ENCODE data around the gene CACNA1H.
A peak's percentile ranks its signal among the peaks of the same experiment; 100 is the strongest.
"Not testable (repeated sequence)": the region's sequence is repeated elsewhere in the genome, so short reads cannot be mapped to it uniquely, and the experiment has no call there.

Gene CACNA1H

GRCh38 chr16:1194665-1195392 is 41.9 kb downstream of the CACNA1H start:
- no peak for DNase-seq (ENCODE audit: low spot score in 2 of 2)
- no peaks in the 10 kb centered on the region for H3K4me1 Mint-ChIP-seq
- ATAC-seq, result no peak
- no peak overlapping the region for H3K4me3 Mint-ChIP-seq
- H3K27ac Mint-ChIP-seq, result no peak overlapping the region
- peaks cover 2% of the 10 kb centered on the region for H3K9me3 Mint-ChIP-seq
- no peaks in the 10 kb centered on the region for H3K36me3 Mint-ChIP-seq

- no peak for DNase-seq (ENCODE audit: low spot score in 2 of 2)
- H3K36me3 Mint-ChIP-seq, result no peaks in the 10 kb centered on the region
- H3K4me3 Mint-ChIP-seq, result no peak overlapping the region
- no peak for ATAC-seq
- H3K4me1 Mint-ChIP-seq, result no peaks in the 10 kb centered on the region
- H3K9me3 Mint-ChIP-seq, result peaks cover 4% of the 10 kb centered on the region
- no peak overlapping the region for H3K27ac Mint-ChIP-seq
These were observed 42.4 kb downstream of the CACNA1H start for GRCh38 chr16:1195393-1195666.

- Mint-ChIP-seq H3K36me3 (no peaks in the 10 kb centered on the region), H3K4me1 (no peaks in the 10 kb centered on the region), H3K27ac (peak overlapping the region; percentile 85), H3K4me3 (no peak overlapping the region), H3K9me3 (peaks cover 4% of the 10 kb centered on the region)
- DNase-seq (ENCODE audit: low spot score in 2 of 2) (no peak), ATAC-seq (no peak)
These were observed 43.6 kb downstream of the CACNA1H start for GRCh38 chr16:1196494-1196893.

- ATAC-seq, result no peak
- H3K4me3 Mint-ChIP-seq, result no peak overlapping the region
- H3K9me3 Mint-ChIP-seq, result peaks cover 4% of the 10 kb centered on the region
These were observed 44.4 kb downstream of the CACNA1H start for GRCh38 chr16:1197237-1197866.

GRCh38 chr16:1198194-1198593 is 45.3 kb downstream of the CACNA1H start:
- Mint-ChIP-seq H3K36me3 (no peaks in the 10 kb centered on the region), H3K27ac (no peak overlapping the region), H3K4me1 (no peaks in the 10 kb centered on the region), H3K4me3 (no peak overlapping the region), H3K9me3 (peaks cover 4% of the 10 kb centered on the region)
- DNase-seq (ENCODE audit: low spot score in 2 of 2), result no peak
- no peak for ATAC-seq

More at GRCh38 chr16:1197237-1197866, 44.4 kb downstream of the CACNA1H start:
- Mint-ChIP-seq H3K36me3 (no peaks in the 10 kb centered on the region), H3K4me1 (no peaks in the 10 kb centered on the region), H3K27ac (no peak overlapping the region)
- no peak for DNase-seq (ENCODE audit: low spot score in 2 of 2)

GRCh38 chr16:1198671-1199346 is 45.9 kb downstream of the CACNA1H start:
- not testable (repeated sequence) for H3K36me3 Mint-ChIP-seq; H3K9me3 Mint-ChIP-seq; H3K4me1 Mint-ChIP-seq; DNase-seq (ENCODE audit: low spot score in 2 of 2); H3K27ac Mint-ChIP-seq; ATAC-seq; H3K4me3 Mint-ChIP-seq

- Mint-ChIP-seq H3K36me3 (no peaks in the 10 kb centered on the region), H3K4me3 (no peak overlapping the region), H3K9me3 (peaks cover 4% of the 10 kb centered on the region), H3K4me1 (no peaks in the 10 kb centered on the region), H3K27ac (no peak overlapping the region)
- ATAC-seq (no peak), DNase-seq (ENCODE audit: low spot score in 2 of 2) (no peak)
These were observed 46.6 kb downstream of the CACNA1H start for GRCh38 chr16:1199347-1200013.

GRCh38 chr16:1200014-1200627 is 47.2 kb downstream of the CACNA1H start:
- DNase-seq (ENCODE audit: low spot score in 2 of 2), result no peak
- no peak for ATAC-seq
- Mint-ChIP-seq H3K9me3 (peaks cover 4% of the 10 kb centered on the region), H3K4me3 (no peak overlapping the region), H3K4me1 (no peaks in the 10 kb centered on the region), H3K27ac (no peak overlapping the region), H3K36me3 (no peaks in the 10 kb centered on the region)

GRCh38 chr16:1201444-1201843 is 48.5 kb downstream of the CACNA1H start:
- DNase-seq (ENCODE audit: low spot score in 2 of 2), result no peak
- Mint-ChIP-seq H3K4me3 (no peak overlapping the region), H3K4me1 (no peaks in the 10 kb centered on the region), H3K36me3 (no peaks in the 10 kb centered on the region), H3K27ac (no peak overlapping the region), H3K9me3 (peaks cover 4% of the 10 kb centered on the region)
- no peak for ATAC-seq

- no peak for DNase-seq (ENCODE audit: low spot score in 2 of 2)
- no peak overlapping the region for H3K27ac Mint-ChIP-seq
- H3K4me1 Mint-ChIP-seq, result no peaks in the 10 kb centered on the region
- no peak overlapping the region for H3K4me3 Mint-ChIP-seq
- ATAC-seq, result no peak
- H3K9me3 Mint-ChIP-seq, result peaks cover 4% of the 10 kb centered on the region
- no peaks in the 10 kb centered on the region for H3K36me3 Mint-ChIP-seq
These were observed 49.4 kb downstream of the CACNA1H start for GRCh38 chr16:1202274-1202673.

- DNase-seq (ENCODE audit: low spot score in 2 of 2), result no peak
- ATAC-seq, result no peak
- Mint-ChIP-seq H3K9me3 (peaks cover under 1% of the 10 kb centered on the region), H3K36me3 (no peaks in the 10 kb centered on the region), H3K4me3 (no peak overlapping the region), H3K4me1 (no peaks in the 10 kb centered on the region), H3K27ac (no peak overlapping the region)
These were observed 52.0 kb downstream of the CACNA1H start for GRCh38 chr16:1204933-1205332.

GRCh38 chr16:1206326-1206725 is 53.4 kb downstream of the CACNA1H start:
- Mint-ChIP-seq H3K9me3 (no peaks in the 10 kb centered on the region), H3K4me1 (no peaks in the 10 kb centered on the region), H3K4me3 (no peak overlapping the region), H3K27ac (no peak overlapping the region), H3K36me3 (no peaks in the 10 kb centered on the region)
- DNase-seq (ENCODE audit: low spot score in 2 of 2) (no peak), ATAC-seq (no peak)

- H3K9me3 Mint-ChIP-seq, result no peaks in the 10 kb centered on the region
- no peak for DNase-seq (ENCODE audit: low spot score in 2 of 2)
- no peak overlapping the region for H3K27ac Mint-ChIP-seq
- H3K4me1 Mint-ChIP-seq, result no peaks in the 10 kb centered on the region
- H3K4me3 Mint-ChIP-seq, result peak overlapping the region; percentile 53
- ATAC-seq, result no peak
- H3K36me3 Mint-ChIP-seq, result no peaks in the 10 kb centered on the region
These were observed 53.9 kb downstream of the CACNA1H start for GRCh38 chr16:1206786-1207185.

GRCh38 chr16:1208239-1208830 is 55.4 kb downstream of the CACNA1H start:
- H3K27ac Mint-ChIP-seq, result peak overlapping the region; percentile 83
- peak; percentile 63 for ATAC-seq
- DNase-seq (ENCODE audit: low spot score in 2 of 2), result no peak
- H3K9me3 Mint-ChIP-seq, result no peaks in the 10 kb centered on the region
- no peaks in the 10 kb centered on the region for H3K36me3 Mint-ChIP-seq
- H3K4me1 Mint-ChIP-seq, result no peaks in the 10 kb centered on the region
- peak overlapping the region; percentile 53 for H3K4me3 Mint-ChIP-seq

- ATAC-seq, result no peak
- Mint-ChIP-seq H3K4me1 (no peaks in the 10 kb centered on the region), H3K9me3 (no peaks in the 10 kb centered on the region), H3K27ac (no peak overlapping the region), H3K4me3 (no peak overlapping the region), H3K36me3 (no peaks in the 10 kb centered on the region)
- no peak for DNase-seq (ENCODE audit: low spot score in 2 of 2)
These were observed 56.2 kb downstream of the CACNA1H start for GRCh38 chr16:1209081-1209480.
